Endothelial cell (in vitro differentiated cells): ENCODE measurements around the gene INPP5F. TPM values are rescaled to one million over a fixed set of nuclear protein-coding genes. Genes with fewer than 3 reads are reported as not detected.
A peak's percentile ranks its signal among the peaks of the same experiment; 100 is the strongest.

Experiments
- DNase-seq: peaks from one replicate; pipeline ENCODE4 v3.0.0; 2021; ENCODE audit warnings: low spot score
- H3K27ac Mint-ChIP-seq: one replicate; pipeline ENCODE4 v1.8.0; 2021; ENCODE audit warnings: mixed read lengths, inconsistent platforms; ENCODE audit not compliant: unreplicated experiment
- H3K27me3 Mint-ChIP-seq: one replicate; pipeline ENCODE4 v1.8.0; 2021; ENCODE audit warnings: mild to moderate bottlenecking, moderate library complexity, mixed read lengths, inconsistent platforms; ENCODE audit not compliant: unreplicated experiment
- H3K36me3 Mint-ChIP-seq: one replicate; pipeline ENCODE4 v1.8.0; 2021; ENCODE audit warnings: mild to moderate bottlenecking, low read depth, mixed read lengths, inconsistent platforms; ENCODE audit not compliant: unreplicated experiment
- H3K4me1 Mint-ChIP-seq: one replicate; pipeline ENCODE4 v1.8.0; 2021; ENCODE audit warnings: mild to moderate bottlenecking, mixed read lengths, inconsistent platforms; ENCODE audit not compliant: unreplicated experiment
- H3K4me3 Mint-ChIP-seq: one replicate; pipeline ENCODE4 v1.8.0; 2021; ENCODE audit warnings: mild to moderate bottlenecking, mixed read lengths, inconsistent platforms; ENCODE audit not compliant: unreplicated experiment
- H3K9me3 Mint-ChIP-seq: one replicate; pipeline ENCODE4 v1.8.0; 2021; ENCODE audit warnings: mixed read lengths, inconsistent platforms; ENCODE audit not compliant: unreplicated experiment
- CTCF ChIP-seq: fragments of 200-600 bp; sonication (generic); IDR thresholded peaks from one replicate; pipeline ENCODE4 v1.5.0; 2021; ENCODE audit warnings: antibody characterized with exemption; ENCODE audit not compliant: unreplicated experiment
- total RNA-seq: library from RNA; stranded (reverse); fragmentation: NEBNext Ultra II Directional; extraction: Animal tissue kit (Norgen Biotek cat#: 25700); gene quantifications from one replicate; pipeline ENCODE4 v1.2.1, GENCODE V29; 2021; ENCODE audit not compliant: unreplicated experiment

The INPP5F gene
- total RNA-seq, 1 donor from 2014 or later, result 45.7 TPM

- DNase-seq, result peak; percentile 94
- H3K27ac Mint-ChIP-seq, result no peak overlapping the region
- H3K9me3 Mint-ChIP-seq, result no peaks in the 10 kb centered on the region
- peaks cover 14% of the 10 kb centered on the region for H3K4me1 Mint-ChIP-seq
- TF ChIP-seq CTCF, result peak; percentile 58
- peaks cover 21% of the 10 kb centered on the region for H3K36me3 Mint-ChIP-seq
- H3K27me3 Mint-ChIP-seq, result peaks cover 2% of the 10 kb centered on the region
- H3K4me3 Mint-ChIP-seq, result peak overlapping the region; percentile 92
Observed at GRCh38 chr10:119817991-119818888, 92.4 kb downstream of the INPP5F start.

GRCh38 chr10:119818889-119819270, 93.0 kb downstream of the INPP5F start:
- Mint-ChIP-seq H3K4me1 (peaks cover 14% of the 10 kb centered on the region), H3K27me3 (peaks cover 2% of the 10 kb centered on the region), H3K36me3 (peaks cover 27% of the 10 kb centered on the region), H3K4me3 (peak overlapping the region; percentile 92), H3K27ac (peak overlapping the region; percentile 83), H3K9me3 (no peaks in the 10 kb centered on the region)
- DNase-seq, result no peak
- no peak for TF ChIP-seq CTCF

GRCh38 chr10:119821182-119821581, 95.3 kb downstream of the INPP5F start:
- DNase-seq, result no peak
- H3K36me3 Mint-ChIP-seq, result peaks cover 16% of the 10 kb centered on the region
- TF ChIP-seq CTCF, result no peak
- no peak overlapping the region for H3K4me3 Mint-ChIP-seq
- H3K27ac Mint-ChIP-seq, result no peak overlapping the region
- peaks cover 14% of the 10 kb centered on the region for H3K4me1 Mint-ChIP-seq
- peaks cover 2% of the 10 kb centered on the region for H3K27me3 Mint-ChIP-seq
- H3K9me3 Mint-ChIP-seq, result no peaks in the 10 kb centered on the region

- no peak for TF ChIP-seq CTCF
- Mint-ChIP-seq H3K27ac (no peak overlapping the region), H3K27me3 (peaks cover 6% of the 10 kb centered on the region), H3K4me1 (peaks cover 10% of the 10 kb centered on the region), H3K4me3 (no peak overlapping the region), H3K9me3 (no peaks in the 10 kb centered on the region), H3K36me3 (peaks cover 19% of the 10 kb centered on the region)
- DNase-seq, result no peak
Observed at GRCh38 chr10:119824299-119824698, 98.4 kb downstream of the INPP5F start.

GRCh38 chr10:119826771-119827170, 100.9 kb downstream of the INPP5F start:
- H3K27ac Mint-ChIP-seq, result no peak overlapping the region

More at GRCh38 chr10:119826771-119827170, 100.9 kb downstream of the INPP5F start:
- Mint-ChIP-seq H3K9me3 (no peaks in the 10 kb centered on the region), H3K27me3 (peaks cover 6% of the 10 kb centered on the region), H3K4me1 (no peaks in the 10 kb centered on the region), H3K4me3 (no peak overlapping the region), H3K36me3 (peaks cover 23% of the 10 kb centered on the region)
- no peak for DNase-seq
- no peak for TF ChIP-seq CTCF
